ENCODE data around the gene ZBTB32.

The ZBTB32 gene

GRCh38 chr19:35695895-35696422 is 8.4 kb upstream of the ZBTB32 start:
- in situ Hi-C loops (cut with MboI; ENCODE audit: low sequenced_read_pairs), result no loop called here

GRCh38 chr19:35696835-35697234 is 7.5 kb upstream of the ZBTB32 start:
- in situ Hi-C loops (cut with MboI; ENCODE audit: low sequenced_read_pairs), result no loop called here

GRCh38 chr19:35702223-35703012 is 1.9 kb upstream of the ZBTB32 start:
- in situ Hi-C loops (cut with MboI; ENCODE audit: low sequenced_read_pairs), result no loop called here

GRCh38 chr19:35703343-35703742 is 1.0 kb upstream of the ZBTB32 start:
- in situ Hi-C loops (cut with MboI; ENCODE audit: low sequenced_read_pairs), result no loop called here

- in situ Hi-C loops (cut with MboI; ENCODE audit: low sequenced_read_pairs), result no loop called here
Measured at GRCh38 chr19:35708391-35708790, 4.0 kb downstream of the ZBTB32 start.

- in situ Hi-C loops (cut with MboI; ENCODE audit: low sequenced_read_pairs), result no loop called here
Measured at GRCh38 chr19:35710784-35711723, 6.7 kb downstream of the ZBTB32 start.

GRCh38 chr19:35712567-35713505 is 8.5 kb downstream of the ZBTB32 start:
- in situ Hi-C loops (cut with MboI; ENCODE audit: low sequenced_read_pairs), result no loop called here

GRCh38 chr19:35713506-35713850 is 9.1 kb downstream of the ZBTB32 start:
- in situ Hi-C loops (cut with MboI; ENCODE audit: low sequenced_read_pairs), result no loop called here

- in situ Hi-C loops (cut with MboI; ENCODE audit: low sequenced_read_pairs), result no loop called here
Measured at GRCh38 chr19:35713904-35714495, 9.6 kb downstream of the ZBTB32 start.

GRCh38 chr19:35714601-35715354 is 10.4 kb downstream of the ZBTB32 start:
- in situ Hi-C loops (cut with MboI; ENCODE audit: low sequenced_read_pairs), result no loop called here

GRCh38 chr19:35715355-35715809 is 11.0 kb downstream of the ZBTB32 start:
- in situ Hi-C loops (cut with MboI; ENCODE audit: low sequenced_read_pairs), result no loop called here

GRCh38 chr19:35715981-35716800 is 11.8 kb downstream of the ZBTB32 start:
- in situ Hi-C loops (cut with MboI; ENCODE audit: low sequenced_read_pairs), result no loop called here

GRCh38 chr19:35716801-35717664 is 12.7 kb downstream of the ZBTB32 start:
- in situ Hi-C loops (cut with MboI; ENCODE audit: low sequenced_read_pairs), result no loop called here

GRCh38 chr19:35717665-35718344 is 13.4 kb downstream of the ZBTB32 start, which contains the start of gene KMT2B:
KMT2B (plus strand) TSS chr19:35718003; CDS start chr19:35718019, 16 bp downstream.
- in situ Hi-C loops (cut with MboI; ENCODE audit: low sequenced_read_pairs), result no loop called here

GRCh38 chr19:35718345-35719041 is 14.1 kb downstream of the ZBTB32 start:
- in situ Hi-C loops (cut with MboI; ENCODE audit: low sequenced_read_pairs), result no loop called here

- in situ Hi-C loops (cut with MboI; ENCODE audit: low sequenced_read_pairs), result no loop called here
Measured at GRCh38 chr19:35719402-35720162, 15.2 kb downstream of the ZBTB32 start.
